AG04450 (cell line): ENCODE data around the gene INTS7. TPM values are rescaled to one million over a fixed set of nuclear protein-coding genes. Genes with fewer than 3 reads are reported as not detected.

Experiments used
- CTCF ChIA-PET: fragments of 300-600, 350-600 bp; formaldehyde crosslinking; extraction: SDS; loops from one replicate; lab custom pipeline; 2022; ENCODE audit warnings: antibody characterized with exemption, inconsistent platforms; lab: Charles Lee
- POLR2A ChIA-PET: fragments of 350-600 bp; formaldehyde crosslinking; extraction: SDS; loops from one replicate; lab custom pipeline; 2021; ENCODE audit warnings: antibody characterized with exemption, inconsistent platforms; lab: Yijun Ruan, JAX
- DNase-seq: peaks from one replicate; pipeline ENCODE4 v3.0.0-alpha.2; 2011; ENCODE audit warnings: low read depth, low spot score
- H3K27ac ChIP-seq: one replicate; pipeline ENCODE4 v1.5.1; 2012; ENCODE audit warnings: low read depth, low read length, control low read depth
- H3K27me3 ChIP-seq: one replicate; pipeline ENCODE4 v1.6.0; 2012; ENCODE audit warnings: low read length; ENCODE audit not compliant: control insufficient read depth, insufficient read depth
- H3K4me3 ChIP-seq: 2 replicates; pipeline ENCODE4 v1.5.1; 2011; ENCODE audit warnings: mild to moderate bottlenecking, low read depth, low read length, control low read depth
- H3K9me3 ChIP-seq: 2 replicates; pipeline ENCODE4 v1.5.1; 2012; ENCODE audit warnings: low read length; ENCODE audit not compliant: control insufficient read depth, insufficient read depth
- polyA plus RNA-seq: library from polyadenylated mRNA; depleted of rRNA; stranded (reverse); fragments of >200 nt; gene quantifications from 2 replicates; pipeline ENCODE4 v1.2.3, GENCODE V29; 2011
- TF ChIP-seq, protein P1 (sequence below): IDR thresholded peaks from 2 replicates; pipeline ENCODE4 v1.5.1; 2011; ENCODE audit warnings: low read depth, low read length, control low read depth, inconsistent platforms

The INTS7 gene
- polyA plus RNA-seq, 1 experiment = 20.1 TPM

DNA sequence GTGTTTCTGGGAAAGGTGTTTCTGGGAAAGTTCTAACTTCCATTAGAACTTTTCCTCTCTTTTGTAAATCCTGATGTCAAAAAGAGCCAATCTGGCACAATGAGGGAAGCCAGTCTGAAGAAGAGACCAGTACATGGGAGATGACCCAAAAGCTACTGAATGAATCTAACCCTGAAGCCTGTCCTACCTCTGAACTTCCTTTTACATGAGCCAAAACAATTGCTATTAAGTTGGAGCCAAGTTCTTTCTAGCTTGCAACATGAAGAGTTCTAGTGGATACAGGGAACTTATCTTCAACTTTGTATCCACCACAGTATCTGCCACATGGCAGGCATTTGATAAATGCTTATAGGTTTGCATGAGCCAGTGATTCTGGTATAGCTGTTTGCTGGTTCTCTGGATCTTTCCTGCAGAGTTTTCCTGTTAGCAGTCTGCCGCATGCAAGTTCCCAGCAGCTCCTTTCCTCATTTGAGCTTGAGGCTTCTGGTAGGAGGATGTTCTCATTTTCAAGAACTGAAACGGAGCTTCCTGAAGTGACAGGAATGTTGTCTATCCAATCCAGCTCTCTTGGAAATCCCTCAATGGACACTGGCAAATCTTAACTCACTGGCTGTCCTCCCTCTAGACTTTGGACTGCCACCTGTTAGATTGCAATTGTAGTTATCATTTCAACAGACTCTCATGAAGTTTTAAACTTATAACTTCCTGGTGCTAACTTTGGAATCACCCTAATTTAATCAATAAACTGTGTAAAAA is 131.7 kb downstream of the INTS7 start:
- CTCF ChIA-PET = no interaction called here
- peaks cover 3% of the 10 kb centered on the region; the same call in 1 of the 2 replicates for H3K9me3 ChIP-seq
- H3K27ac ChIP-seq = no peak overlapping the region
- DNase-seq = no peak
- POLR2A ChIA-PET = no interaction called here
- TF ChIP-seq, protein P1, sequence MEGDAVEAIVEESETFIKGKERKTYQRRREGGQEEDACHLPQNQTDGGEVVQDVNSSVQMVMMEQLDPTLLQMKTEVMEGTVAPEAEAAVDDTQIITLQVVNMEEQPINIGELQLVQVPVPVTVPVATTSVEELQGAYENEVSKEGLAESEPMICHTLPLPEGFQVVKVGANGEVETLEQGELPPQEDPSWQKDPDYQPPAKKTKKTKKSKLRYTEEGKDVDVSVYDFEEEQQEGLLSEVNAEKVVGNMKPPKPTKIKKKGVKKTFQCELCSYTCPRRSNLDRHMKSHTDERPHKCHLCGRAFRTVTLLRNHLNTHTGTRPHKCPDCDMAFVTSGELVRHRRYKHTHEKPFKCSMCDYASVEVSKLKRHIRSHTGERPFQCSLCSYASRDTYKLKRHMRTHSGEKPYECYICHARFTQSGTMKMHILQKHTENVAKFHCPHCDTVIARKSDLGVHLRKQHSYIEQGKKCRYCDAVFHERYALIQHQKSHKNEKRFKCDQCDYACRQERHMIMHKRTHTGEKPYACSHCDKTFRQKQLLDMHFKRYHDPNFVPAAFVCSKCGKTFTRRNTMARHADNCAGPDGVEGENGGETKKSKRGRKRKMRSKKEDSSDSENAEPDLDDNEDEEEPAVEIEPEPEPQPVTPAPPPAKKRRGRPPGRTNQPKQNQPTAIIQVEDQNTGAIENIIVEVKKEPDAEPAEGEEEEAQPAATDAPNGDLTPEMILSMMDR = no peak
- H3K27me3 ChIP-seq = no peaks in the 10 kb centered on the region
- no peak overlapping the region for H3K4me3 ChIP-seq

DNA sequence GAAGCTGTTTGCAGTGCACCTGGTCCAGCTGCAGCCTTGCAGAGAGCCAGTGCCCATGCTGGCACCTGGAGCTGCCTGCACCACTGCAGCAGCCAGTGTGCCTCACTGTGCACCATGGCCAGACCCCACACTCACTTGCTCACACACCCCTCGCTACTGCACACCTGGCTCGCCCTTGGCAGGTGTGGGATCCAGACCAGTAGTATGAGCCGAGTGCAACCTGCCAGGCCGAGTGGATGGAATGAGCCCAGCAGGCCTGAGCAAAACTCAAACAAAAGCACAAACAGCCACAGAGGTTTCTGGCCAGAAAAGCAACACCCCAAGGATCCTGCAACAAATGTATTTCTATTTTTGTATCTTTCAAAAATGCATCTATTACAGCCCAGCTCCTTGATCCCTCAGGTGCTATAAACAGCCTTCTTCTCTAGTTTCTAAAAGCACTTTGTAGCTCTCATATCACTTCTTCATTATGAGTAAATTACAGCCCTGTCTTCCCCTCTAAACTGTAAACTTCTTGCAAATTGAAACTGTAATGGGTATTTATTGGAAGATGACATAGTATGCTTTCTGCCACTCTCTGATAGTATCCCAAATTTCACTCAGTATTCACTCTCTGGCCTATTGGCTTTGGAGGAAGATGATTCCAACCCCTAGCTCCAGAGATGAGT is 132.6 kb downstream of the INTS7 start:
- no peak overlapping the region for H3K27ac ChIP-seq
- DNase-seq = no peak
- H3K9me3 ChIP-seq = peaks cover 3% of the 10 kb centered on the region; the same call in 1 of the 2 replicates
- TF ChIP-seq, protein P1 = no peak
- POLR2A ChIA-PET = no interaction called here
- no peak overlapping the region for H3K4me3 ChIP-seq
- H3K27me3 ChIP-seq = no peaks in the 10 kb centered on the region
- CTCF ChIA-PET = no interaction called here

DNA sequence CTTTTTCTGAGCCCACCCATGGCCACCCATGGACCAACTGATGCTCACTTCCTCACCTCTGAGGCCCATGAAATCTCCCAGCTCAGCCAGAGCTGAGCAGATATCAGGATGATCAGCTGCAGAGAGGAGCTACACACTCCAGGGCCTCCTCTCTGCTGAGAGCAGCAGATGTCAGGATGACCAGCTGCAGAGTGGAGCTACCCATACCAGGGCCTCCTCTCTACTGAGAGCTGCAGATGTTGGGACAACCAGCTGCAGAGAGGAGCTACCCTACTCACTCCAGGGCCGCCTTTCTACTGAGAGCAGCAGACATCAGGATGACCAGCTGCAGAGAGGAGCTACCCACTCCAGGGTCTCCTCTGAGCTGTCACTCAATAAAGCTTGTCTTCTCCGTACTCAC is 133.4 kb downstream of the INTS7 start:
- TF ChIP-seq, protein P1 = no peak
- Histone ChIP-seq H3K27ac (no peak overlapping the region), H3K9me3 (peaks cover 3% of the 10 kb centered on the region; the same call in 1 of the 2 replicates), H3K4me3 (no peak overlapping the region), H3K27me3 (no peaks in the 10 kb centered on the region)
- DNase-seq = no peak
- ChIA-PET POLR2A (no interaction called here), CTCF (no interaction called here)

DNA sequence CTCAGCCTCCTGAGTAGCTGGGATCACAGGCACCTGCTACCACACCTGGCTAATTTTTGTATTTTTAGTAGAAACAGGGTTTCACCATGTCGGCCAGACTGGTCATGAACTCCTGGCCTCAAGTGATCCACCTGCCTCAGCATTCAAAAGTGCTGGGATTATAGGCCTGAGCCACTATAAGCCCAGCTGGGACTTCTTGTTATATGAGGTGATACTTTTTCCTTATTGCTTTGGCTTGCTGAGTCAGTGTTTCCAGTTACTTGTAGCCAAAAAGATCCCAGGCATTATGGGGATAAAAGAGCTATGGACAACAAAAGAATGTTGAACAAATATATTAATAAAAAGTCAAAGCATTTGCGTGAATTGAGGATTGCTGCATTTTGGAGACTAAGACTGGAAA is 134.9 kb downstream of the INTS7 start:
- ChIA-PET POLR2A (no interaction called here), CTCF (no interaction called here)
- Histone ChIP-seq H3K9me3 (peaks cover 3% of the 10 kb centered on the region; the same call in 1 of the 2 replicates), H3K27ac (no peak overlapping the region), H3K27me3 (no peaks in the 10 kb centered on the region), H3K4me3 (no peak overlapping the region)
- TF ChIP-seq, protein P1 = no peak
- DNase-seq = no peak

DNA sequence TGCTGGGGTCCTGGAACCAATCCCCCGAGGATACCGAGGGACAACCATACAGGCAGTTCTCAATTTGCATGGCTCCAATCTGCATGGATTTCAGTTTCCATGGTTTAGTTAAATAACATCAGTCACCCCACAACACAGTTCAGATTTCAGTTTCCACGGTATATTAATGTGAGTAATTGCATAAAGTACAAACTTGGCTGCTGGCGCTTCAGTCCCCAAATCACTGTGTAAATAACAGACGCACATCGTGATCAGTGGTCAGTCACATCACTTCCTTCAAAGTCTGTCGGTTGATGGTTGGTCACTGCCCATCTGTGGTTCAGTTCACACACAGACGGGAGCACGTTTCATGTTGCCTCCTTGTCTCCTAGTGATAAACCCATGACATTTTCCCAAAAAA is 138.4 kb downstream of the INTS7 start:
- H3K9me3 ChIP-seq = peaks cover 3% of the 10 kb centered on the region; the same call in 1 of the 2 replicates
- H3K27ac ChIP-seq = no peak overlapping the region
- no peak overlapping the region for H3K4me3 ChIP-seq
- POLR2A ChIA-PET = no interaction called here
- CTCF ChIA-PET = no interaction called here
- no peak for DNase-seq
- TF ChIP-seq, protein P1 = no peak
- H3K27me3 ChIP-seq = peaks cover 5% of the 10 kb centered on the region
